HG03520 (cell line): Measurements from ENCODE around the gene ADIG.

Source experiments
- ATAC-seq: cut with Tn5 transposase; IDR thresholded peaks from one replicate; pipeline ENCODE4 v1.9.1; 2021; ENCODE audit warnings: mild to moderate bottlenecking, moderate library complexity; ENCODE audit not compliant: unreplicated experiment

ADIG gene

DNA sequence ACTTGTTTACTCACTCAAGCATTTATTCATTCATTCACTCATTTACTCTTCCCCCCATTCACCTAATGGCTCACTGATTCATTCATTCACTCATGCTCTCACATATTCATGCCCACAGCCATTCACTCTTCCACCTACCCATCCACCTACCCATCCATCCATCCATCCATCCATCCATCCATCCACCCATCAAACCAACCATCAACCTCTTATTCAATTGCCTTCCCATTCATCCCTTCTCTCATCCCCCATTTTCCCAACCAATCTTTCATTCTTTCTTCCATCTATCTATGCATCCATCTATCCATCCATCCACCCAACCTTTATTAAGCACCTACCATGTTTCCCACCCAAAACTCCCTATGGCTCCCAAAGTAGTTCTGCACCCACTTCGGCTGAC, 19.1 kb downstream of the ADIG start:
- no peak for ATAC-seq

DNA sequence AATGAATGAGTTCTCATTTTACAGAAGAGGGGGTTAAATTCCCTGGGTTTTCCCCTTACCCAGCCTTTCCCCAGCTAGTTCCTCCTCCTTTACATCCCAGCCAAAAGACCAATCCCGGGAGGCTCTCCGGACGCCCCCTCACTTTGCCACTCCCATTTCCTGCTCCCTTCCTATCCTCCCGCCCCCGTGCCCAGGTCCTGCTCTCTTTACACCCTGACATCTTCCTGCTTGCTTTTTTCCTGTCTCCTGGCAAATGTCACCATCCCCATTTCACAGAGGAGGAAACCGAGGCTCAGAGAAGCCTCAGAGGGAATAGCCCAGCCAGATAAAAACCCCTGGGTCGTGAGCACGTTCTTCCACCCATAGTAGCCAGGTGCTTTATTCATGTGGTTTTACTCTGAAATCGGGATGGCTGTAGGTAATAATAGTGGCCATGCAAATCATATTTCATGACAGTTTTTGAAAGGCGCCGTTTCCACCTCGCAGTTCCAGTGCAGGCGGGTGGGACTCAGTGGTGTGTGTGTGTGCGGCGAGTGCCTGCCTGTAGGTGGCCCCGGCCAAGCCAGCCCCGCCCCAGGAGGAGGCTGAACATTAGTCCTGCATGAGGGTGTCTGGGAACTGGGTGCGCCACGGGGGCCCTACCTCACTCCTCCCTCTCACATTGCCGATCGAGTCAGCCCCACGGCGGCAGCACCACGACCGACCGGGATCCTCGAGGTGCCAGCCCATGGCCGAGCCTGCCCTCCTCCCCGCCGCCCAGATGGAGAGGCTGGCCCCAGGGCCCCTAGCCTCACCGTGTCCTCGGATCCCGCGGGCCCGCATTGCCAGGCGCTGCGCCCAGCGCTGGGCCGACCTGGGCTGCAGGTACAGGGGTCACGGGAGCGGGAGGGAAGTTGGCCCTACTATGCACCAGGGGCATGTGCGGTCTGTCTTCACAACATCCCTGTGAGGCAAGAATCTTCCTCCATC, 20.5 kb downstream of the ADIG start, which contains the start of gene ARHGAP40:
Gene ARHGAP40 (plus strand): TSS at position 594 of the 969 bp plus-strand sequence.
- ATAC-seq: no peak

DNA sequence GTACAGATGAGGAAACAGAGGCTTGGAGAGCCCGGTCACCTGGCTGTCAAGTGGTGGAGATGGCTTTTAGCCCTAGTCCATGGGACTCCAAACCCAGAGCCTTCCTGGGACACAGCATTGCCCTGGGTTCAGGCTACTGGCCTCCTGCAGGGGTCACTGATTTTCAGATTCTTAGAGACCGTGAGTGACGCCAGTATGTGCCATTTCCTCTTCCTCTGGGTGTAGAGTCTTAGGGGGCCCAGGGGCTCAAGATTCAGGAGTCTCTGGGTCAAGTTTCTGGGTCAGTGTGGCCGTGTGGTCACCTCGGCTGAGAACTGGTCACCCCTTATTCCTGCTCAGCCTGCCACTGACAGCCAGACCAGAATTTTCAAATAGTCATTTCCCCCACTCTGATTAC, 21.2 kb downstream of the ADIG start:
- no peak for ATAC-seq

DNA sequence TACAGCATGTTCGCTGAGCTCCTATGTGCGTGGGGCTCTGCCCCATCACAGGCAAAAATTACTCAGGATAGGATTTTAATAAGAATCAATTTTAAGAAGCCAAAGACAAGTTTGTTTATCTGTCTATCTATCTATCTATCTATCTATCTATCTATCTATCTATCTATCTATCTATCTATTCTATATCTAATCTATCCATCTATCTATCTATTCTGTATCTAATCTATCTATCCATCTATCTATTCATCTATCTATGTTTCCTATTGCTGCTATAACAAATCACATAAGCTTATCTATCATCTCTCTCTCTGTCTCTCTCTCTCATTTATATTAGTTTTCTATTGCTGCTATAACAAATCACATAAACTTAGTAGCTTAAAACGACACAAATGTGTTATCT, 22.3 kb downstream of the ADIG start:
- no peak for ATAC-seq

DNA sequence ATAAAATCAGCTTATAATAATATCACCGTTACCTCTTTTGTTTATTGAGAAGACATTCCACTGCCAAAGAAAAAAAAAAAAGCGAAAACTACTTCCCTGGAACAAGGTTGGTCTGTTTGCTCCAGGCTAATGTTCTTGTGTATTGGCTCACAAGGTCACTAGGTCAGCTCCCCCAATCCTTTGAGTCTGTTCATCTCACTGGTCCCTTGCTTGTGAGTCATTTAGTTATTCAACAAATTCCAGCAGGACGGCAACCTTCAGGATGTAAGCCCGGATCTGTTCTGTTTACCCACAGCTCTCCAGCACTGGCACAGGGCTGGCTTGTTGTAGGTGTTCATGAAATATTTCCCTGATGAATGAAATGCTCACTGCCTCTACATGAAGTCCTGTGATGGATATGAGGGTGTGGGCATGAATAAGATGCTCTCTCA, 23.9 kb downstream of the ADIG start:
- no peak for ATAC-seq

DNA sequence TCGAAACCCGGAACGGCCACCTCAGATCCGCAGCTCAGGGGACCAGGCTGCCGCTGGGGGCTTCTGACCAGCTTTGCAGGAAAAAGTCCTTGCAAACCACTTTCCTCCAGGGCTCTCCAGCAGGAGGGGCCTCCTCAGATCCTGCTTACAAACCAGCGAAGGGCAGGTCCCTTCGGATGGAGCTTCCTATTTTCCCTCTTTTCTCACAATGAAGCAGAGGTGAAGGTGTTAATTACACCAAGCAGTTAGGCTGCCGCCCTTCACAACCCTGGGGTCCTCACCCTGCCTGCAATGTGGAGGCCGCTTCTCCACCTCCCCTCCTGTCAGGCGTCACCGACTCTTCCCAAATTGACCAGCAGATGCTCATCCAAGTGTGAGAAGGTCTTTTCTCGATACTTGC, 26.4 kb downstream of the ADIG start:
- no peak for ATAC-seq

DNA sequence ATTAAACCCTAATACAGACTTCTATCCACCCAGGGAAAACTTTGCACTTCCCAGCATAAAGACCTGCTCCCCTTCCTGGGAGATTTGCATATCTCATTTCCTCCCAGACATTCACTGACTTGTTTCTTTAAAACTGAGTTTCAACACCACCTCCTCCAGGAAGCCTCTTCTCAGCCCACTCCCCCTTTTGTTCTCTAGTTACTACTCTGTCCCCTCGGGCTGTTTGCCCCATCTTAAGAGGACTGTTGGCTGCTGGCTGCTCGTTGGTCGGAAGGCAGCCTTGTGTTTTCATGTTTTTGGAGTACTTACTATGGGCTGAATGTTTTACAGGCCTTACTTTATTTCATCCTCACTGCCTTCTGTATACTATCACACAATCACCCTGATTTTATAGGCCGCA, 27.2 kb downstream of the ADIG start:
- no peak for ATAC-seq

DNA sequence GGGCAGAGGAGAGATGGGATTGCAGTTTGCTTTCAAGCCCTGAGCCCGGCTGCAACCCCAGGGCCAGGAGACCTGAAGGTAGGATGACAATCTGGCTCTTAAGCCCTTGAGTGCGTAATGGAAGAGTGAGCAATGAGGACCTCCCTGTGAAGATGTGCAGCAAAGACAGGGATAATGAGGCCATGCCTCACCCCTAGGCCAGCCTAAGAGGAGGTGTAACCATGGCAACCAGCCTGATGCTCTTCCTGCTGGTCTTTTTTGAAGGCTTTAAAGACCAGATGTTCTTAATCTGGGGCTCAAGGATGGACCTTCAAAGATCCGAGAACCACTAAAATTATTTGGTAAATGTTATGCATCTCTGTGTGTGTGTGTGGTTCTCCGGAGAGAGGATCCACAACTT, 28.8 kb downstream of the ADIG start:
- ATAC-seq: no peak

DNA sequence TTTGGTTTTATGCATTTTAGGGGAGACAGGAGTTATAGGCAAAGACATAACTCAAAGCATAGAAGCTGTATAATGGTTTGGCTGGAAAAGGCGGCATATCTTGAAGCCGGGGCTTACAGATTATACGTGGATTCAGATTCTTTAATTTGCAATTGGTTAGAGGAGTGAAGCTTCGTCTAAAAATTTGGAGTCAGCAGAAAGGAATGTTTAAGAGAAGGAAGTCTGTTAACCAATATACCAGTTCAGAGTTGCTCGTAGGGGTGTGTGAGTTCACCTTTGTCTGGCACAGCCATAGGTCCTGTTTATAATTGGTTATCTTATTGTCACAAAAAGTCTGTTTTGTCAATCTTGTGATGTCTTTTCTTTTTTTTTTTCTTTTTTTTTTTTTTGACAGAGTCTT, 29.5 kb downstream of the ADIG start:
- no peak for ATAC-seq

DNA sequence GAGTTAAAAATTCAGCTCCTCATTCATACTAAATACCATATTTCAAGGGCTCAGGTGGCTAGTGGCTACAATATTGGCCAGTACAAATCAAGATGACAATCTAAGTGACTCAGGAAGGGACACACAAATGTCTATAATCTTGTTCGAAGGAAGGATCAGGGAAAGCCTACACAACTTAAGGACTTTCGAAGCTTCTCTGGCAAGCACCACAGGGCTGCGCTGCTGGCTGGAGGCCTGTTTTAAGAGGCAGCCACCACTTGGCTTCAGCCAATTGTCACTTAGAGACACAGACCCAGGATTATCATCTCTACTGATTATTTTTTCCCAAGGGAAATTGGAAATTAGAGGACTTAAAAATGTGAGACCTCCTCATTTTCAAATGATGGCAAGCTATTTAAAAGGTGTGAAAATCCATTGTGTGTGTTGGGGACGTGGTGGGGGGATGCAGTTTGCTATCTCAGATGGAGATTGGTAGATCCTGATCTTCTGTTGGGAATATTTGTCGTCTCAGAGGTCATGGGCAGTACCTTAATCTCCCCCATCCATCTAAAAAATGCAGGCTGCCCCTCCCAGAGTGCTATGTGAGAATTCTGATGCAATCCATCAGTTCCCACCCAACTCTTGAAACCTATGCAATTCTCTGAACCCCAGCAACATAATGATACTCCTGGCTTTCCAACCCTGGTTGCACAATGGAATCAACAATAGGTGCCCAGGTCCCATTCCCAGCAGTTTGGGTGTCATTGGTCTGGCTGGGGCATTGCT, 31.9 kb downstream of the ADIG start:
- no peak for ATAC-seq

DNA sequence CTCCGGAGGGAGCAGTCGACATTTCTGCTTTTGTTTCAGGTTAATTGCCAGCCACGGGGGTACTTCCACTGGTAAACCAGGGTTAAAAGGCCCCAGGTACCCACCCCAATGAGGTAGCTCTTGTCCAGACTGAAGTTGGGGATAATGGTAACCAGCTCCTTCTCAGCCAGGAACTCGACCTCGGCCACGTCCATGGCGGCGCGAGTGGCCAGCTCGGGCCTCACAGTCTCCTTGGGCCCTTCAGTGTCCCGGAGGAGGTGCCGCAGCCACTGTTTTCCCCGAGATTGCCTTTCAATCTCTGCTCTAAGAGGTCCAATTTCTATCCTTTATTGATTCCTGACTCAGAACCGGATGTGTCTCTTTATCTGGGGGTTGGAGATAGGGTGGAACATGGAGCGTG, 34.3 kb downstream of the ADIG start:
- ATAC-seq: no peak

DNA sequence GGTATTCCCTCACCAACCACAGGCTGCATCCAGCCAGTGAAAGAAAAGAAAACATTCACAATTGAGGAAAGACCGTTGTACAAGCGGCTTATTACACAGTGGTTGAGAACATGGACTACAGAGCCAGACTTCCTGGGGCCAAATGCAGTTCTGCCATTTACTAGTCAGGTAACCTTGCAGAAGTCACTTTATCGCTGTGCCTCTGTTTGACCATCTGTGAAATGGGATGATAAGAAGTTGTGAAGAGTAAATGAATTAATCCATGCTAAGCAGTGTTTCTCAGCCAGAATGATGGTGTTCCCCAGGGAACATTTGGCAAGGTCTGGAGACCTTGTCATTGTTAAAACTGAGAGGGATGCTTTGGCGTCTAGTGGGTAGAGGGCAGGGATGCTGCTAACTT, 35.5 kb downstream of the ADIG start:
- no peak for ATAC-seq

DNA sequence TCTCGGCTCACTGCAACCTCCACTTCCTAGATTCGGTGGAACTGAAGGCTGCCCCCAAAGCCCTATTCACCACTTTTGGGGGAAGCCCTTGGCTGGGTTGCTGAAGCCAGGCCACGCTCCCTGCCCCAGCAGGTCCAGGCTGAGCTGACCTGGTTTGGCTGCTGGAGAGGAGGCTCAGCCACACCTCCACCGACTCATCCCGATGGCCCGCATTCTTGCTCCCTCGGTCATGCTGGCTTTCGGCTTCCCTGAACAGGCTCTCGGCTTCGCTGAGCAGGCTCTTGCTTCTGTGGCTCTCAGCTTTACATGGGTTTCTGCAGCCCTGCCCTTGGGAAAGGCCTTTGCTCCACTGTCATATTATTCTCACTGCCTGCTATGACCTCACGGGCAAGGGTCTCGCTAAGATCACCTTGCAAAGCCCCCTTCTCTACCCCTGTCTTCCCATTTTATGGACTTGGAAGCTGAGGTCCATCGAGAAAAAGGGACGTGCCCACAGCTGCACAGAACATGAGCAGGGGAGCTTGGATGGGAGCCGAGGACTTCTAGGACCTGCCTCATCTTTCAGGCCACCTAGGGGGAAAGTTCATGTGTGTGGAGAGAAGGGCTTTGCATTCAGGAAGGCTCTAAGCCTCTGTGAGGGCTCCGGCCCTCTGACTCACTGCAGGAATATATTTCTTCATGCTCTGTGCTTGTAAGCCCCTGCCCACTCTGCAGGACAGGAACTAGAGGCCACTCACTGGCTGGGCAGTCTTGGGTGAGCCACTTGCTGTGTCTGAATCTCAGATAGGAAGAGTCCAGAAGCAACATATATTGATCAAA, 36.2 kb downstream of the ADIG start:
- no peak for ATAC-seq

DNA sequence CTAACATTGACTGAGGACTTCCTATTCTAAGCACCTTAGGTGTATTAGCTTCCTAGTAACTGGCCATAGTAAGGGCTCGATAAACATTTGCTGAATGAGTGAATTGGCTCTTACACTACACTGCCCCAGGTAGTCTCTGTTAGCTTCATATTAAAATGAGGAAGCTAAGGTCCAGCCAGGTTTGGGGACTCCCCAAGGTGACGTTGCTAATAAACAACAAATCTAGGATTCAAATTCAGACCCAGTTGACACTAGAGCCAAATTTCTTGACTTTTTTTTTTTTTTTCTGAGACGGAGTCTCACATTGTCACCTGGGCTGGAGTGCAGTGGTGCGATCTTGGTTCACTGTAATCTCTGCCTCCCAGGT, 36.8 kb downstream of the ADIG start:
- no peak for ATAC-seq

DNA sequence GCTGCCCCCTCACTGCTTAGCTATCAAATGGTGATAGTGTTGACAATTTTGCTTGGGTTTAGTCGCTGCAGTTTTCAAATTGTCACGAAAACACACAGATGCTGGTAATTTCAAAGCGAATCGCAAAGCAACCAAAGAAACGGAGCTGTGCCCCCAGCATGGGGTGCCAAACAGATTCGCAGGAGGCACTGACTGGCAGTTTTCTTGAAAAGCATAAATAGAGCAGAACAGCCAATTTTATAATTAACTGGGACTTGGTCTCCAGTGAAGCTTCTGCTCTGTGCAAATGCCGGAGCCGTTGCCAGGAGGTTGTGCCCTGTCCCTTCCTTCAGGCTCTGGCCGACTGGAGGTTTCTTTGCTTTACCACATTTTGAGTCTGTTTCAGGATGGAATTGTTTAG, 39.4 kb downstream of the ADIG start:
- no peak for ATAC-seq

DNA sequence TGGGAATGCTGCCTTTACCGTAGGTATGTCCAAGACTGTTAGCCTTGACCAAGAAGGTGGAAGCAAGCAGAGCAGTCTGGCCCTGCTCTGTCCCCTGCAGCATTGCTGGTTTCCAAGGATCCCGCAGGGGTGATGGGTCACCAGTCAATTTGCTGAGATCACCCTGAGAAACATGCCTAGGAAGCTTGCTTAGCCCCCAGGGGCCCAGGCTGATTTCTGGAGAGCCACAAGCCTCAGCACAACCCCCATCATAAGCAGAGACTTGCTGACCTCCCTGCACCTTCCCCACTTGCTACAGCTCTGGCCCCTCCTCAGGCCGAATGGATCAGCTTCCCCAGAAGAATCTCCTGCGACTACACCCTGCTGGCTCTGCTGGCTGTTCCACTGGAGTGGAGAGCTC, 42.1 kb downstream of the ADIG start:
- ATAC-seq: no peak

DNA sequence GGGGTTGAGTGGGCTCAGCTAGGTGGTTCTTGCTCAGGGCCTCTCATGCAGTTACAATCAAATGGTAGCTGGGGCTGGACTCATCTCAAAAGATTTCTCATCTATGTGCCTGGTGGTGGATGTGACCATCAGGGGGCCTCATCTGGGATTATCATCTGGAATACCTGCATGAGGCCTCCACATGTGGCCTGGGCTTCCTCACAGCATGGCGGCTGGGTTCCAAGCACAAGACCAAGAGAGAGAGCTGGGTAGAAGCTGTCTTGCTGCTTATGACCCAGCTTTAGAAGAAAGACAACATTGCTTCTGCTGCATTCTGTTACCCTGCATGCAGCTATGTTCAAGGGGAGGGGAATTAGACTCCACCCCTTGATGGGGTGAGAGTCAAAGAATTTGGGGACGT, 43.1 kb downstream of the ADIG start:
- no peak for ATAC-seq

DNA sequence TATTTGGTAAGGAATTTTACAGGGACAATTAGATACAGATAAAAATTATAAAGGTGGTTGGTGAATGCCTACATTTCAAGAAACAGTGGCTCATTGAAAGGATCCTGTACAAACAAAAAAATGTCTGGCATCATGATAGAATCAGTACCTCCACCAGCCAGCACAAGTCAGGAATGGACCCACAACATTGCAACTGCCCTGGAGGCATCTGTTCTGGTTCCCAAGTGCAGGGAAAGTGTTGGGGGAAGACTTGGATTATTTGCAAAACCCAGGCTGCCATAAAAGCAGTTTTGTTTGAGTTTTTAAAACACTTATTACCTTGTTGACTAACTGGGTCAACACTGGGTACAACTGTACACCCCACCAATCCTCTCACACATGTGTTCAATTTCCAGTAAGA, 44.9 kb downstream of the ADIG start:
- no peak for ATAC-seq

DNA sequence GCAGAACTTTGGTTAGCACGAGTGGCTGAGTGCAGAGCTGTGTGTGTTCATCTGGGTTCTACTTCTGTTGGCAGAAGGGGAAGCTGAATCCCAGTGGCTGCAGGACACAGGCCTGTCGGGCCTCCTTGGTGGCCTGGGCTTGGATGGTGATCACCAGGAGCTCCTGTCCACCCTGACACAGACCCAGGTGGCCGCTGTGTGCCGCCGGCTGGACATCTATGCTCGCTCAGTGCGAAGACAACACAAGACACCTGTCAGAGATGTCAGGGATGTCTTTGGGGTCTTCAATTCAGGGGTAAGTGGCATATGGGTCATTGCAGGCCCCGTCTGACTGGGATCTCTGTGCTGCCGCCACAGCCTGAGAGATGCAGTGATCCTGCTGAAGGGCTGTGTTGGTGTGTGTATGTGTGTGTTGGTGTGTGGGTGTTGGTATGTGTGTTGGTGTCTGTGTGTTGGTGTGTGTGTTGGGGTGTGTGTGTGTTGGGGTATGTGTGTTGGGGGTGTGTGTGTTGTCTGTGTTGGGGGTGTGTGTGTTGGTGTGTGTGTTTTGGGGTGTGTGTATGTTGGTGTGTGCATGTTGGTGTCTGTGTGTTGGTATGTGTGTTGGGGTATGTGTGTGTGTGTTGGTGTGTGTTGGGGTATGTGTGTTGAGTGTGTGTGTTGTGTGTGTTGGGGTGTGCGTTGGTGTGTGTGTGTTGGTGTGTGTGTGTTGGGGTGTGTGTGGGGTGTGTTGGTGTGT, 46.1 kb downstream of the ADIG start:
- ATAC-seq: no peak

DNA sequence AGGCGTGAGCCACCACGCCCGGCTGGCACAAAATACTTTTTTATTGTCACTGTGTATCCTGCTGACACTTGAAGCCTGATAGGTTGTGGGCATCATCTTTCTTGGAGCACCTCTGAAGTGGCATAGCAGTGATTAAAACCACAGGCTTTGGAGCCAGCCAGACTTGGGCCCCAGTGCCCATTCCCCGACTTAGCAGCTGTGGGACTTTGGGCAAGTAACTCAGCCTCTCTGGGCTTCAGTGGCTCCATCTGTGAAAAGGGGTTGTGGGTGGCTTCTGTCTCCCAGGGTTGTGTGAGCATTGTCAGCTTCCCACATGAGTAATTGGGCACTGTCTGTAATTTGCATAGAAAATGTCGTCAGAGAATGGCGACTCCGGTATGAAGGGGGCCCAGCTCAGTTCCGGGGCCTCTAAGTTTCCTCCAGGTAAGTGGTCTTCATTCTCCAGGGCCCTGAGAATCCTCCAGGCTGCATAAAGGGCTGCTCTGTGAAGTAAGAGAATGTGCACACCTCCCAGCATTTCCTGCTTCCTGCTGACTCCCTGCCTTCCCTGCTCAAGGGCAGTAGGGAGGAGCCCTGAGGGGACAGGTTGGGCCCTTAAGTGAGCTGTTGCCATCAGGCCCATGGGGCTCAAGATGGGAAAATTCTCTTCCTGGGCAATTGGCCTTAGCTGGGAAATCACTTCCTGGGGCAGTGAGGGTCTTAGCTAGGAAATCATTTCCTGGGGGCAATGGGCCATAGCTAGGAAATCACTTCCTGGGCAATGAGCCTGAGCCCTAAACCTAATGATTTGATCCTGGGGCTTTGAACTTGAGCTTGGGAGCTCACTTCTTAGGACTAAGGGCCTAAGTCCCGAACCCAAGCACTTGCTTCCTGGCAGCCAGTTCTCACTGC, 47.8 kb downstream of the ADIG start:
- no peak for ATAC-seq
